ENCODE measurements around the gene MAZ.
"Not testable (repeated sequence)": the region's sequence is repeated elsewhere in the genome, so short reads cannot be mapped to it uniquely, and the experiment has no call there.

MAZ gene

DNA sequence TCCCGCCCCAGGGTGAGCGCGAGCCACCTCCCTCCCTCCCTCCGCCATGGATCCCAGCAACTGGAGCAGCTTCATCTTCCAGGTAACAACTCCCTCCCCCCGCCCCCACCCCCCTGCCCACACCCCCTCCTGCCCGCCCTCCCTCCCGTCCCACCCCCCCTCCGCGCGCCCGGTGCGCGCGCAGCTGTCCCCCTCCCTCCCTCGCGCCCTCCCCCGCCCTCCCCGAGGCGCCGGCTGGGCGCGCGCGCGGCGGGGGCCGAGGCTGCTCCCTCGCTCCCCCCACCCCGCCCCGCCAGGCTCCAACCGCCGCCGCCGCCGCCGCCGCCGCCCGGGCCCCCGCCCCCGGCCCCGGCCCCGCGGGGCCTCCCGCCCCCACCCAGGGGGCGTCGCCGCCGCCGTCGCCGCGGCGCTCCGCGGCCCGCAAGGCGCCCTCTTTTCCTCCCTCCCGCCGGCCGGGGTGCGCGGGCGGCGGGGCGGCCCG lies at the start of gene MAZ:
MAZ (plus strand) TSS at position 431 of the 481 bp plus-strand sequence. CDS start 173 bp downstream, outside the sequence.
- peak within 1 kb of the TSS; percentile 91 for H3K4me3 ChIP-seq (ENCODE audit: low read depth, low read length)
- DNase-seq (ENCODE audit: low read depth), result peak; percentile 87
- TF ChIP-seq, protein P1, sequence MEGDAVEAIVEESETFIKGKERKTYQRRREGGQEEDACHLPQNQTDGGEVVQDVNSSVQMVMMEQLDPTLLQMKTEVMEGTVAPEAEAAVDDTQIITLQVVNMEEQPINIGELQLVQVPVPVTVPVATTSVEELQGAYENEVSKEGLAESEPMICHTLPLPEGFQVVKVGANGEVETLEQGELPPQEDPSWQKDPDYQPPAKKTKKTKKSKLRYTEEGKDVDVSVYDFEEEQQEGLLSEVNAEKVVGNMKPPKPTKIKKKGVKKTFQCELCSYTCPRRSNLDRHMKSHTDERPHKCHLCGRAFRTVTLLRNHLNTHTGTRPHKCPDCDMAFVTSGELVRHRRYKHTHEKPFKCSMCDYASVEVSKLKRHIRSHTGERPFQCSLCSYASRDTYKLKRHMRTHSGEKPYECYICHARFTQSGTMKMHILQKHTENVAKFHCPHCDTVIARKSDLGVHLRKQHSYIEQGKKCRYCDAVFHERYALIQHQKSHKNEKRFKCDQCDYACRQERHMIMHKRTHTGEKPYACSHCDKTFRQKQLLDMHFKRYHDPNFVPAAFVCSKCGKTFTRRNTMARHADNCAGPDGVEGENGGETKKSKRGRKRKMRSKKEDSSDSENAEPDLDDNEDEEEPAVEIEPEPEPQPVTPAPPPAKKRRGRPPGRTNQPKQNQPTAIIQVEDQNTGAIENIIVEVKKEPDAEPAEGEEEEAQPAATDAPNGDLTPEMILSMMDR (IDR thresholded peaks at IDR 0.05; ENCODE audit: control insufficient read depth, extremely low read depth, insufficient read depth), result no peak

DNA sequence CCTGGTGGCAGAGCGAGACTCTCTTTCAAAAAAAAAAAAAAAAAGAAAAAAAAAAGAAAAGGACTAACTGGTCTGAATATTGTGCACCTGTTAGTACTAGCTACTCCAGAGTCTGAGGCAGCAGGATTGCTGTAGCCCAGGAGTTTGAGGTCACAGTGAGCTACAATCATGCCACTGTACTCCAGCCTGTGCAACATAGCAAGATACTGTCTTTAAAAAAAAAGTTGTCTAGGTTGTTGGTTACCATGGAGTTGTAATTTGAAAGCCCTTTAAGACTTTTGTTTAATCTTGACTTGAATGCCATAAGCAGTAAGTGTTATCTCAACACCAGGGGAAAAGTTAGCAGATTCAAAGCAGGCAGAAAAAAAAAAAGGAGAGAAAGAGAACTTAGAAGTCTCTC lies 49.7 kb upstream of the MAZ start:
- TF ChIP-seq, protein P1 (IDR thresholded peaks at IDR 0.05; ENCODE audit: control insufficient read depth, extremely low read depth, insufficient read depth), result no peak
- DNase-seq (ENCODE audit: low read depth), result no peak
- H3K4me3 ChIP-seq (ENCODE audit: low read depth, low read length), result no peak overlapping the region

DNA sequence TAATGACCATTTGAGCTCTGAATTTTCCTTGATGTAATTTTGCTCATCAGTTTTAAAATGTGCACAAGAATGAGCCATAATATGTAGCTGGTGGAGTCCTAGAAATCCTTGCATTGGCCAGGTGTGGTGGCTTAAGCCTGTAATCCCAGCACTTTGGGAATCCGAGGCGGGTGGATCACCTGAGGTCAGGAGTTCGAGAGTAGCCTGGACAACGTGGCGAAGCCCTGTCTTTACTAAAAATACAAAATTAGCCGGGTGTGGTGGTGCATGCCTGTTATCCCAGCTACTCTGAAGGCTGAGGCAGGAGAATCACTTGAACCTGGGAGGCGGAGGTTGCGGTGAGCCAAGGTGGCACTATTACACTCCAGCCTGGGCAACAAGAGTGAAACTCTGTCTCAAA lies 49.2 kb upstream of the MAZ start:
- DNase-seq (ENCODE audit: low read depth); H3K4me3 ChIP-seq (ENCODE audit: low read depth, low read length): not testable (repeated sequence)

DNA sequence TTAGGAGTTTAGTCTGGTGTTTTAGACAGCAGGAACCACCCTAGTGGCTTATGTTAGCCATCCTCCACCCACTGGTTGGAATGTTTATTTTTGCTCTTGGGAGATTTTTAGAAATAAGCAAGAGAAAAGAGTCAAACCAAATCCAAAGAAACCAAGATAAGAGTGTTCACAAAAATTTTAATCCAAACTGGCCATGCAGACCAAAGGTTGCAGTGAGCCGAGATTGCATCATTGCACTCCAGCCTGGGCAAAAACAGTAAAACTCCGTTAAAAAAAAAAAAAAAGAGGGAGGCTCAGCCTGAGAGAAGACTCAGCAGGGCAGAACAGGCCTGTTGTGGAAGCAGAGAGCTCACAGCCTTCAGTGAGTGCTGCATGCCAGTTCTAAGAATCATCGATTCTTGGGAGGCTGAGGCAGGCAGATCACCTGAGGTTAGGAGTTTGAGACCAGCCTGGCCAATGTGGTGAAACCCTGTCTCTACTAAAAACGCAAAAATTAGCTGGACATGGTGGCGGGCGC lies 48.3 kb upstream of the MAZ start:
- TF ChIP-seq, protein P1 (IDR thresholded peaks at IDR 0.05; ENCODE audit: control insufficient read depth, extremely low read depth, insufficient read depth), result no peak
- no peak for DNase-seq (ENCODE audit: low read depth)
- no peak overlapping the region for H3K4me3 ChIP-seq (ENCODE audit: low read depth, low read length)

DNA sequence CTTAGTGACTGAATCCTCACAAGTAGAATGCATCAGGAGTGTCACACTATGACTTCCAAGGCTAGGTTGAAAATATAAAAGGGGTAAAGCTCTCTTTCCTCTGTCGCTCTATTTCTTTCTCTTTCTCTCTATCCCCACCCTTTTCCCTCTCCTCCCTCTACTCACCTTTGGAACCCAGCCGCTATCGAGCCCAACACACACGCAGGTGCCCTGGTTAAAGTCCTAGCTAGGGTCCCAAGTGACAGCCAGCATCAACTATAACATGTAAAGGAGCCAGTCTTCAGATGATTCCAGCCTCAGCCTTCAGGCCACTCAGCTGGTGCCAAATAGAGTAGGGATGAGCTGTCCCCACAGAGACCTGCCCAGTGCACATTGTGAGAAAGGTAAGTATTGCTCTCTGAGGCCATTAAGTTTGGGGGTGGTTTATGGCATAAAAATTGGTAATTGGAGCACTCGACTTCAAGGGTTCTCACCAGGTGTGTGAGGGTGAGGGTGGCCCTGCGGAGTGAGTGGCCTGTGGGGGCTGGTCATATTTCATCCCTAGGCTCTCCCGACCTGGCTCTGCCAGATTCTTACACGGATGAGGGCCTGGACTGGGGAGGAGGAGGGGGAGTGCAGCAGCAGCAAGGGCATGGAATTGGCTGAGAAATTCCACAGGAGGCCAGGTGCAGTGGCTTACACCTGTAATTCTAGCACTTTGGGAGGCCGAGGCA lies 45.6 kb upstream of the MAZ start:
- TF ChIP-seq, protein P1 (IDR thresholded peaks at IDR 0.05; ENCODE audit: control insufficient read depth, extremely low read depth, insufficient read depth), result no peak
- no peak for DNase-seq (ENCODE audit: low read depth)

DNA sequence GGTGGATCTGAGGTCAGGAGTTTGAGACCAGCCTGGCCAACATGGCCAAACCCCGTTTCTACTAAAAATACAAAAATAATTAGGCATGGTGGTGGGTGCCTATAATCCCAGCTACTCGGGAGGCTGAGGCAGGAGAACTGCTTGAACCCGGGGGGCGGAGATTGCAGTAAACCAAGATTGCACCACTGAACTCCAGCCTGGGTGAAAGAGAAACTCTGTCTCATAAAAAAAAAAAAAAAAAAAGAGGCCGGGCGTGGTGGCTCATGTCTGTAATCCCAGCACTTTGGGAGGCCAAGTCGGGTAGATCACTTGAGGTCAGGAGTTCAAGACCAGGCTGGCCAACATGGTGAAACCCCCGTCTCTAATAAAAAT lies 45.1 kb upstream of the MAZ start:
- H3K4me3 ChIP-seq (ENCODE audit: low read depth, low read length); DNase-seq (ENCODE audit: low read depth): not testable (repeated sequence)

More for the DNA sequence above, 45.6 kb upstream of the MAZ start:
- H3K4me3 ChIP-seq (ENCODE audit: low read depth, low read length), result no peak overlapping the region

DNA sequence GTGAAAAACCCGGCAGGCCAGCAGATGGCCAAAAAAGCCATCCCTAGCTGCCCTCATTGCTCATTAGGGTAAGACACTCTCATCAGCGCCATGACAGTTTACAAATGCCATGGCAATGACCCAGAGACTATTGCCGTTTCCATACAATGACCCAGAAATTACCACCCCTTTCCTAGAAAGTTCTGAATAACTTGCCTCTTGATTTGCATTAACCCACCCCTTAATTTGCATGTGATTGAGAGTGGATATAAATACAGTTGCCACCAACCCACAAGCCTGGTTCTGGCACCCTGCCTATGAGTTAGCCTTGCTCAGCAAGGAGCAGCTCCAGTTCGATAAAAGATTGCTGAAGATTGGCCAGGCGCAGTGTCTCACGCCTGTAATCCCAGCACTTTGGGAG lies 44.4 kb upstream of the MAZ start:
- H3K4me3 ChIP-seq (ENCODE audit: low read depth, low read length), result no peak overlapping the region
- DNase-seq (ENCODE audit: low read depth), result no peak
- TF ChIP-seq, protein P1 (IDR thresholded peaks at IDR 0.05; ENCODE audit: control insufficient read depth, extremely low read depth, insufficient read depth), result no peak

DNA sequence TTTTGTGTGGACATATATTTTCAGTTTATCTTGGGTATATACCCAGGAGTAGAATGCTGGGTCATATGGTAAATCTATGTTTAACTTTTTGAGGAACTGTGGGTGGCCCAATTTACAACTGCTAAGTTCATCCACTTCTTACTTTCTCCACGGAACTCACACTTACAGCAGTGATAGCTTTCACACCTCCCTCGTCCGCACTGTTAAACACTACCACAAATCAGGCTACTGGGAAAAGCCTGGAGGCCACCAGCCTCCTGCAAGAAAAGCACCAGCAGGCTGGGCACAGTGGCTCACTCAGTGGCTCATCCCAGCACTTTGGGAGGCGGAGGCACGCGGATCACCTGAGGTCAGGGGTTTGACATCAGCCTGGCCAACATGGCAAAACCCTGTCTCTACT lies 43.0 kb upstream of the MAZ start:
- TF ChIP-seq, protein P1 (IDR thresholded peaks at IDR 0.05; ENCODE audit: control insufficient read depth, extremely low read depth, insufficient read depth), result no peak
- DNase-seq (ENCODE audit: low read depth), result no peak

More for the DNA sequence above, 43.0 kb upstream of the MAZ start:
- H3K4me3 ChIP-seq (ENCODE audit: low read depth, low read length), result no peak overlapping the region
